ENCODE data around the gene NOS3.

NOS3 gene

GRCh38 chr7:151063212-151063561 lies 72.4 kb downstream of the NOS3 start:
- Histone ChIP-seq H3K4me2 (no peak overlapping the region), H3K36me3 (peaks cover 62% of the 10 kb centered on the region), H3K4me1 (peaks cover 32% of the 10 kb centered on the region), H3K9me3 (no peaks in the 10 kb centered on the region), H3K27me3 (no peaks in the 10 kb centered on the region), H3K27ac (no peak overlapping the region), H3K4me3 (no peak overlapping the region), H4K20me1 (peaks cover 64% of the 10 kb centered on the region), H3K9ac (no peak overlapping the region)
- TF ChIP-seq Cebpa-rat (IDR thresholded peaks at IDR 0.05): no peak

Measured in BLaER1 (cell line).